CD4-positive, alpha-beta T cell treated with Interleukin-10 for 1 hour (primary cell): Measurements from ENCODE around the gene FADS2.

ENCODE experiments used
- DNase-seq: peaks from one replicate; pipeline ENCODE4 v3.0.0-alpha.2; 2020

The FADS2 gene

GRCh38 chr11:61851113-61851899 is 23.2 kb downstream of the FADS2 start:
- no peak for DNase-seq

DNA sequence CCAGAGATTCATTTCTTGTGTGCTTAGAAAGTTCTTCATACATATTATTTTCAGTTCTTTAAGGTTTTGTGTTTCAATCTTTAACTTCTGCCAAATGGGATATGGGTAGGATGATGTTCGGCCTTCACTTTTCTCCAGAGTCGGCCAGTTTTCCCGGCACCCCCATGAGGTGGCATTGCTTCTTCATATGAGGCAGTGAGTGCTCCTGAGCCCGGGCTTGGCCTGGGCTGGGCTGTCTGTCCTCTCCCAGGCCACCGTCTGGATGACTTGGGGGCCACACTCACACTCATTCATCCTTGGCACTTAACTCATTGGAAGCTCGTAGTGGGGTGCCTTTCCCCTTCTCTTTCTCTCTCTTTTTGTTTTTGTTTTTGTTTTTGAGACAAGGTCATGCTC is 23.8 kb downstream of the FADS2 start:
- DNase-seq = no peak

DNA sequence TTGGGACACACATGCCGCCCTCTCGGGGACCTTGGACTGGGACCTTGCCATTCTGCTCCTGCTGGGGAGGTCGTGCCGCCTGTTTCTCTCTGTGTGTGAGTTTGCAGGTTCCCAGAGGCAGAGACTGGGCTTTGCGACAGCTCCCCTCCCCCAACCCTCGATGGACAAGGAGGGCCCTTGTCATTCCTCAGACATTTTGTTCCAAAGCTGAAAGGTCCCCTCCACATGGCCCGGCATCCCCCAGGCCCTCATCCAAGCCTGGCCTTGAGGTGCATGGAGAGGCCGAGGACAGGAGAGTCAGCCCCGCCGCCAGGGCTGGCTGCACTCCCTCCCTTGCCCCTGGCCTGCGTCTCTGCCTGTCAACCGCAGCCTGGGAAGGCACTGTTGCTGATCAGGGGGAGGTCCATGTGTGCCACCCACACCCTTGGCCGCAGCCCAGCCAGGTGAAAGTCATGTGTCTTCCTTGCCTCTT is 25.6 kb downstream of the FADS2 start:
- no peak for DNase-seq

DNA sequence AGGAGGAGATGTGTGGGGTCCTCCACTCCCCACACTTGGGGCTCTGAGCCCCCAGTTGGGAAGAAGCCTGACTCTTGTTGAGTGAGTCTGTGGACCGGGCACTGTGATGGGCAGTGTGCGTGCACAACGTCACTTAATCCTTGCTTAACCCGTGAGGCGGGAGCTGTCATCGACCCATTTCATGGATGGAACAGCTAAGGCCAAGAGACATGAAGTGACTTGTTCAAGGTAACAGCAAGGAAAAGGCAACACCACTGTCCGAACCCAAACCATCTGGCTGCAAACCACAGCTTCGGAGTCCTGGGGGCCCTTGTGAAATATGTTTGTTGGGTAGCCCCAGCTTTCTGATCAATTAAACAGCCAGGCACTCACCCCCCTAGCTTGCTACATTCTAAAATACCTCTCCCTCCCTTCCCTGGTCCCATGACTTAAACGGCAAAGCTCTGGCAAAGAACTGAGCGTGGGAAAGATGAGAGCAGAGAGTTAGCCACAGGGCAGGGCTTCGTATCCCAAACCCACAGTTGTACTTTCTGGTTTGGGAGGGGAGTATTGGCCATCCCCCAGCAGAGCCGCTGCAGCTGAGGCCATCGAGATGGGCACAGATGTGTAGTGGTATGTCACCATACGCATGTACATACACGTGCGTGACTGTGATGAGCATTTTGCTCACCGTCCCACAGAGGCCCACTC is 26.3 kb downstream of the FADS2 start:
- DNase-seq = no peak

DNA sequence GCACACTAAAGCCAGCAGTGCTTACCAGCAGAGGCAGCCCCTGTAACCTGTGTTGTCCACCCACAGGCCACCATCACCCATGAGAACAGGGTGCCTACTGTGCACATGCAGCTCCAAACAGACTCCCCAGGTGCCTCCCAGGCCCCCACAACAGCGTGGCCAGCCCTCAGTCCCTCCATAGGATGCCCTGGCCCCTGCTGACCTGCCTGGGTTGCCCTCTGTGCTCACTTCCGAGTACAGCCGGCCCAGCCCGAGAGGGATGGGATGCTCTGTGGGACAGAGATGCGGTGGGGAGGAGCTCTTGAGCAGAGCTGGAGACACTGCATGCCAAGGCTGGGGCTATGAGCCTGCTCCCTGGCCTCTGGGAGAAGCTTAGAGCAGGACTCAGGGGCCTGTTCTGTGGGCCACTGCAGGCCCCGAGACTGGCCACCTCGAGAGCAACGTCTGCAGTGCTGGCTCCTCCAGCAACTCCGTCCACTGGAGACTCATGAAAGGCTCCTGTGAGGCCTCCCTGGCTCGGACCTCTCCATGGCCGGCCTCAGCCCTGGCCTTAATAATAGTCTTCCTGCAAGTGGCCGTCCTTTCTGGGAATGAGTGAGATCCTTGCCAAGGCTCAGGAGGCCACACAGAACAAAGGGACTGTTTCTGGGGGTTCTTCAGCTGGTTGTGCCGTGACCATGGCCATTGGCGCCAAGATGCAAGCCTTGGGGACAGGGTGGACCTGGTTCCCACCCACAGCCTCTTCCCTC is 27.0 kb downstream of the FADS2 start:
- DNase-seq = no peak

DNA sequence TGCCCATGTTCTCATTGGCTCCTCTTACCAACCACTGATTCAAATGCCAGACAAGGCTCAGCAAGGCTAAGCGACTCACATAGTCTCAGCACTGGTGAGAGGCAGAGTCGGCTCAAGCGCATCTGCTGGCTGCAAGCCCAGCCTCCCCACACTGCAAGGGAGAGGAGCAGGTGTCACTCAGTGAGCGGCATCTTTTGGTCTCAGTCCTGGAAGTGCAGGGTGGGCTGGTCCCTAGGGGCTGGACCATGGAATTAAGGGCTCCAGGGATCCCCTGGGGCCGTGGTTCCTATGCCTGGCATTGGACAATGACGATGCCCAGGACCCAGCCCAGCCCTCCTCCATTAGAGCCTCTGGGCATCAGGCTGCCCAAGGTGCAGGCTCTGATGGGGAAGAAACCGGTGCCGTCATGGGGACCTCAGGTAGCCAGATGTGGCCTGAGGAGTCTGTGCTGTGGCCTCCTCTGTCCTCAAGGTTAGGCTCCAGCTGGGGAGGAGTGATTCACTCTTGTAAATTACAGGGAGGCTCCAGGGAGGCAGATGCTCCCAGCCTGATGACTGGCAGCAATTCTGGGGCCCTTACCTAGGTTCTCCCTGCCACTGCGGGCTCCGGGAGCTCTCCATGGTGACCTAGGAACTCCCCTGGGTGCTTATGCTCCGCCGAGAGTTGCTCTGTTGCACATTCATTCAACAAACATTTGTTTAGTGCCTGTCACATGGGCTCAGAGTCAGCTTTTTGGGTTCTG is 28.0 kb downstream of the FADS2 start:
- DNase-seq = no peak

DNA sequence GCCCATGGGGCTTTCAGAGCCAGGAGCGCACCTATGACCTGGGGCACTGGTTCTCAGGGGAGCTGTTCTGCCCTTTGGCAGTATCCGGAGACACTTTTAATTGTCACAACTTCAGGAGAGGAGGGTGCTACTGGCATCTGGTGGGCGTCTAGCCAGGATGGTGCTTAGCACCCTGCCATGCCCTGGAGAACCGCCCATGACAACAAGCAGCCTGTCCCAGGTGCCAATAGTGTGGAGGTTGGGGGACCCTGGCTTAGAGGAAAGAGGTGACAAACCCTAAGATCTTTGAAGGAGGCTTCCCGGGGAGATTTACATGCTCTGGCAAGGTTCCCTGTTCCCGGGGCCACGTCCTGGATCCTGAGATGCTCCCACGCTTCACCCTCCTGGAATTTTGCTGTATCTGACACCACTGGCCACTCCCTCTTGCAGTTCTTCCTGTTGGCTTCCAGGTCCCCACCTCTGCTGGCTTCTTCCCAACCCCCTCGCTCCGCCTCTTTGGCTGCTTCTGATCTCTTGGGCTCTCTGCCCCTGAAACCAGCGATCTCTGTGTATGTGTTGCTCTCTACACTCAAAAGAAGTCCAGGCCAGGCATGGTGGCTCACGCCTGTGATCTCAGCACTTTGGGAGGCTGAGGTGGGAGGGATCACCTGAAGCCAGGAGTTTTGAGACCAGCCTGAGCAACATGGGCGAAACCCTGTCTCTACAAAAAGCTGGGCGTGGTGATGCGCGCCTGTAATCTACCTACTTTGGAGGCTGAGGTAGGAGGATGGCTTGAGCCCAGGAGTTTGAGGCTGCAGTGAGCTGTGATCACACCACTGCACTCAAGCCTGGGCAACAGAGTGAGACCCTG is 32.2 kb downstream of the FADS2 start:
- no peak for DNase-seq

- DNase-seq = no peak
Measured at GRCh38 chr11:61861634-61862033, 33.5 kb downstream of the FADS2 start.

DNA sequence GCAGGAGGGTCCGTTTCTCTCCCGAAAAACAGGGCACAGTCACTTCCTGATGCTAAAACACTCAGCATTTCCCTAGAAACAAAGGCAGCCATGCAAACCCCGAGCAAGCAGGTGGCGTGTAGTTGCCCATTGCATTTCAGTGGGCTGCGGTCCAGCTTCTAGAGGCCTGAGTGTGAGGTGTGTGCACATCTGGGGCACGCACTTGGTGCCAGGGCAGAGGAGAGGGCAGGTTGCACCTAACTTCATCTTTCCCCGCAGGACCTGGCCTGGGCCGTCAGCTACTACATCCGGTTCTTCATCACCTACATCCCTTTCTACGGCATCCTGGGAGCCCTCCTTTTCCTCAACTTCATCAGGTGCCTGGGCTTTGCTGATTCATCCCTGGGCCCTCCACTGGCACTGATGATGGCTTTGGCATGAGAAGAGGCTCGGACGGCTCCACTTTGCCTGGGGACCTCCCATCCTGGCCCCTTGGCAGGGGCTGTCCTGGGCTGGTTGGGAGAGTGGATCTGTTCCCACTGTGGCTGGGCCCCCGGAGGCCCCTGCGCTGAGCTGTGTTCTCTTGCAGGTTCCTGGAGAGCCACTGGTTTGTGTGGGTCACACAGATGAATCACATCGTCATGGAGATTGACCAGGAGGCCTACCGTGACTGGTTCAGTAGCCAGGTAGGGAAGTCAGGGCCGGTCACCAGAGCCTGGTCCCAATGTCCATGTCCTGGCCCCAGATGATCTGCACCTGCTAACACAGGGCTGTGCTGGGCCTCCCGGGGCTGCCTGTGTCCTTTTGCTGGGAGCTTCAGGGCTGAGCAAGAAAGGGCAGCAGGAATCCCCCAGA is 34.8 kb downstream of the FADS2 start:
- no peak for DNase-seq

GRCh38 chr11:61863548-61864081 is 35.5 kb downstream of the FADS2 start:
- DNase-seq = no peak

DNA sequence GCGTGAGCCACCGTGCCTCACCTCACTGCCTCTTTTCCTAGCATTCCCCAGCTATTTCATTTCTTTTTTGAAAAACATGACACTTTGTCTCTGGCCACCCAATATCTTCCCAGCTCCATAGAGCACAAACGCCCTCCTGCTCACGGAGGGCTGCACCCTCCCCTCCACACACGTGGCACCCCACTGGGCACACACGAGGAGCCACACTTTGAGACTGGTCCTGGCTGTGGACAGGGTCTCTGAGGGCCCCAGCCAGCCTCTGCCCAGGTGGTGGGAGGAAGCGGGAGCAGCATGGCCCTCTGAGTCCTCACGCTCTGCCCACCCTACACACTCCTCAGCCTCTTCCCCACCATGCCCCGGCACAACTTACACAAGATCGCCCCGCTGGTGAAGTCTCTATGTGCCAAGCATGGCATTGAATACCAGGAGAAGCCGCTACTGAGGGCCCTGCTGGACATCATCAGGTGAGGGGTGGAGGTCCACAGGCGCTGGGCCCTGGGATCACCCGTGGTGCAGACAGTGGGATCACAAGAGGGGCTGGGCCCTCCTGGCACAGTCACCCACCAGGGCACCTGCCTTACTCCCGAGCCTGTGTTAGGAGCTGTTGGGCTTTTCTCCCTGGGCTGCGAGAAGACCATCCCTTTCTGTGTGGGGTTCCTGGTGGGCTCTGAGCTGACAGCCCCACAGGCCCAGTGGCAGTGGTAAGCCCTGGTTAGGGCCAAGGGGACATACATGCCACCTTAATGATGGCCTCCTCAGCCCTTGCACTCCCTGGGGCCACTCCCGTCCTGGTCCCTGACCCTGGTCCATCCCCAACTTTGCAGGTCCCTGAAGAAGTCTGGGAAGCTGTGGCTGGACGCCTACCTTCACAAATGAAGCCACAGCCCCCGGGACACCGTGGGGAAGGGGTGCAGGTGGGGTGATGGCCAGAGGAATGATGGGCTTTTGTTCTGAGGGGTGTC is 37.0 kb downstream of the FADS2 start:
- DNase-seq = no peak

DNA sequence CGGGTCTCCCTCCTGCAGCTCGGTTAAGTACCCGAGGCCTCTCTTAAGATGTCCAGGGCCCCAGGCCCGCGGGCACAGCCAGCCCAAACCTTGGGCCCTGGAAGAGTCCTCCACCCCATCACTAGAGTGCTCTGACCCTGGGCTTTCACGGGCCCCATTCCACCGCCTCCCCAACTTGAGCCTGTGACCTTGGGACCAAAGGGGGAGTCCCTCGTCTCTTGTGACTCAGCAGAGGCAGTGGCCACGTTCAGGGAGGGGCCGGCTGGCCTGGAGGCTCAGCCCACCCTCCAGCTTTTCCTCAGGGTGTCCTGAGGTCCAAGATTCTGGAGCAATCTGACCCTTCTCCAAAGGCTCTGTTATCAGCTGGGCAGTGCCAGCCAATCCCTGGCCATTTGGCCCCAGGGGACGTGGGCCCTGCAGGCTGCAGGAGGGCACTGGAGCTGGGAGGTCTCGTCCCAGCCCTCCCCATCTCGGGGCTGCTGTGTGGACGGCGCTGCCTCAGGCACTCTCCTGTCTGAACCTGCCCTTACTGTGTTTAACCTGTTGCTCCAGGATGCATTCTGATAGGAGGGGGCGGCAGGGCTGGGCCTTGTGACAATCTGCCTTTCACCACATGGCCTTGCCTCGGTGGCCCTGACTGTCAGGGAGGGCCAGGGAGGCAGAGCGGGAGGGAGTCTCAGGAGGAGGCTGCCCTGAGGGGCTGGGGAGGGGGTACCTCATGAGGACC is 38.3 kb downstream of the FADS2 start:
- DNase-seq = no peak

GRCh38 chr11:61866958-61867343 is 38.9 kb downstream of the FADS2 start:
- no peak for DNase-seq

DNA sequence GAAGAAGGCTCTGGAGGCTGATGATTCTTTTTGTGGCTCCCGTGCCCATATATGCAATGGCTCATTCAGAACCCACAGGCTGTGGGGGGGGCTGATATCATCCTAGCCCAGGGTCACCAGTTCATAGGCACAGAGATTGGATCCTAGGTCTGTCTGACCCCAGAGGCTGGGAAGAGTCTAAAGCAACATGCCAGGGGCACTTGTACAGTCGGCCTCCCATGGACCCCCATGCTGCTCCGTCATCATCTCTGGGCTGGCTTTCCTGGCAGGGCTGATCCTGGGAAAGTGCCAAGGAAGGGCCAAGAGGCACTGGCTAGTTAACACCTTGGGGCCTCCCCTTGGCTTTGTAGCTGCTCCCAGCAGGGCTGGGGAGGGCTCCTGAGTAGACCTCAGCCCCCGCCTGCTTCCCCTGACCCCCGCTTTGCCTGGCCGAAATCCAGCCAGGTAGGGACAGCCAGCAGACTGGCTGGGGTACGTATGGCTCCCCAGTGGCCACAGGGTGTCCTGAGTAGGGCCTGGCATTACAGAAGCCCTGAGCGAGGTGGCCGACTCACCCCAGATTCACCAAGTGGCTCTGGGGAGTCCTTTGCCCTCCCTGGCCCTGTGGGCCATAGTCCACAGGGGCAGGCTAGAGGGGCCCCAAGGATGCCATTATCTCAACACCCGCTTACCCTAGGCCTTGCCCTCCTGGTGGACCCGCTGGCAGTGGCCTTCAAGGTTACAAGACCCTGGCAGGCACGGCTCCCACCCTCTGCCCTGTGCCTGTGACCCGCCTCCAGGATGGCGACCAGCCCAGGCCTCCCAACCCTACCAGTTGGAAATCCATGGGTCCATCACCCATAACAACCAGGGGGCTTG is 40.7 kb downstream of the FADS2 start:
- no peak for DNase-seq

GRCh38 chr11:61869429-61869707 is 41.3 kb downstream of the FADS2 start:
- no peak for DNase-seq

DNA sequence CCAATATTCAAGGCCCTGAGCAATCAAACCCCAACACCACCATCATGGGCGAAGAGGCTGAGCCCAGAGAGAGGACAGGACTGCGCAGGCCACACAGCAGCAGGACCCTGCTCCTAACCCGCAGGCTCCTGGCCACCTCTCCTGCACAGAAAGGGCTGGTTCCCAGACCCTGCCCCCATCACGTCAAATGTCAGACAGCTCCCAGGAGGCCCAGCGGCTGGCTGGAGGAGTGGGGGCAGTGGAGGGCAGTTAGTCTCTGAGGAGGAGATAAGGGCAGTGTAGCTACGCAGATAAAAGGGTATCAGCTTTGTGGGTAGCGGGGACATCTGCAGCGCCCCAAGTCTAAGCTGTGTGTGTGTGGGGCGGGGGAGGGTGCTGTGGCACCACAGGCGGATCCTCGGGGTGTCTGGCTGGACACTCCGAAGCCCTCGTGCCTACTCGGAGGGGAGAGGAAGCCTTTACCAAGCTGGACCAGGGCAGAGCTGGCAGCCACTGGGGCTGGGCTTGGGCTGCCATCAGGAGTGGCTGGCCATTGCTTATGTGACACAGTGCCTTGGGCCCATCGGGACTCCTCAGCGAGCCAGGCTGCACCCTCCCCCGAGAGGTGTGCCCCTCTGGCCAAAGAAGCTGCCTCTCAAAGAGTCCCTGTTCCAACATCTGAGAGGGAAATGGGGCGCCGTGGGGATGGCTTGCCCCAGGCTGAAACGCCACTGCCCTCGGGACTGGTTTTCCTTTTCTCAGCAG is 41.8 kb downstream of the FADS2 start:
- no peak for DNase-seq

- DNase-seq = no peak
Measured at GRCh38 chr11:61870541-61871031, 42.5 kb downstream of the FADS2 start.
